Inflammatory macrophage treated with lipopolysaccharide for 1 hour (primary cell): ENCODE measurements around the gene PGS1.

ENCODE experiments used
- DNase-seq, 2 donors: peaks; one replicate each; pipeline ENCODE4 v3.0.0-alpha.2; 2020 to 2022

The PGS1 gene

DNA sequence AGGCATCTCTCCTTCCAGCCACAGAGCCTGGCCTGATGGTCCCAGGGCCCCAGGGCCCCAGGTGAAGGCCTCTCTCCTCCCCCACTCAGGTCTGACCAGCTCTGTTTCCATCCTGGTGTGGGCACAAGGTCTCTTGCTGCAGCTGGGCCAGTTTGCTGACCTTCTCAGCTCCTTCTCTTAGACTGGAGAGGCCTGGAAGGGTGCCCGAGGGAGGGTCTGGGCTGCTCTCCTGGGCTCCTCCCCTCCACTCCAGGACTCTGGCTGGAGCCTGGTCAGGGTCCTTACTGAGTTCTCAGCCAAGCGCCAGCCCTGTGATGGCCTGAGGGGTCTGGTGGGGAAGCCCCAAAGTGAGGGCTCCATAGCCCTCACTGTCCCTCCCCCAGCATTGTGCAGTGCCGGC lies 31.0 kb upstream of the PGS1 start:
- DNase-seq, result no peak

DNA sequence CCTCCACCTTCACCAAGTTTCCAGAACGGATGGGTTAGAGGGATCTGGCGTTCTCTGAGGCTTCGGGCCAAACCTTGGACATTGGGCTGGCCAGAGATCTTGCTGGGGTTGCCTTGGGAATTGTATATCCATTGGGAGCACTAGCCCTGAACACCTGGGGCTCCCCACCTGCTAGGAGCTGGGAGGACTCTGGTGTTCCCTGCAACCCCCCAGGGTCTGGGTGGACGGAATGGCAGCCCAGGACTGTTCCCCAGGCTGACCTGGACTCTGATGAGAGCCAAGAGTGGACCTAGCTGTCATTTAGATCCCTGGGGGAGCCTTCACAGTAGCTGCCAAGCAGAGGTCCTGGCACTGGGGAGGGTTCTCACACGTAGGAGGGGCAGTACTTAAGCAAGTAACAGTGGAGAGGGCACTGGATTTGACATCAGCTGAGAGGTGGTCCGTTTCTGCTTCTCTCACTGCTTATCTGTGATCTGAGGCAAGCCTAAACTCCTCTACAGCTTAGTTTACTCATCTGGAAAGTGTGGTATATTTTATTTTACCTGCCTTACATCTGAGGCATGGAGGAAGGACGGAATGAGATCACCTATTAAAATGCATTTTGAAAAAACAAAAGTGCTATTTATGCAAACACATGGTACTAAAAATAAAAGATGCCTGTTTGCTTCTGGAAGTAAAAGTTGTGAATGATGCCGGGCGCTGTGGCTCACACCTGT lies 30.2 kb upstream of the PGS1 start:
- no peak for DNase-seq

DNA sequence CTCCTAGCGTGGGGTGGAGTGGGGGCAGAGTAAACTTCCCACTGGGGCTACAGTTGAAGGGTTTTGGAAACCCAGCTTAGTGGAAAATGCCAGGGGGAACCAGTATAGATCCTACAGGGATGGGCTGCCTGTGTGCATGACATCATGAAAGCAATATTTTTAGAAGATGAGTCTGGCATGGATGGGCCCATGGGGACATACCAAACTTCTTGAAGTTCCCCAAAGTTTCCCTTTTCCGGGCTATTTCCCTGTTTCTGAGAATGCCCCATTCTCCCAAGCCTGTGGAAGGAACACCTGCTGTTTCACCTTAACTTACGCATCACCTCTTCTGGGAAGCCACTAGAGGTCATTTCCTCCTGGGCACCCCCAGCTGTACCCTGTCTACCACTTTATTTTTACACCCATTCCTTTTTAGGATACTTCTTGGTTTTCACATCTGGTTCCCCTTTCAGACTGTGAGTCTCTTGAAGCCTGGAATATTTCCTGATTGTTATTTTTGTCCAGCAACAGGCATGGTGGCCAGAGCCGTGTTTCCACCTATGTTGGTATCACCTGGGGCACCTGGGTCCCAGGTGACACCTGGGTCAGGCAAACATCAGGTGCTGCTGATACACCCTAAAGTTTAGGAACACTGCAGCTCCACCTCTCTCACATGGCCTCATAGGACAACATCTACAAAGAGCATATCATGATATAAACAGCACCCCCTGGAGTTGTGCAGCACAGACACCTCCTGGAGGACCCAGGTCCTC lies 28.4 kb upstream of the PGS1 start:
- DNase-seq, result peak; percentile 94 to 96

GRCh38 chr17:78351449-78352006 lies 26.9 kb upstream of the PGS1 start:
- DNase-seq, result peak; percentile 88 to 99

DNA sequence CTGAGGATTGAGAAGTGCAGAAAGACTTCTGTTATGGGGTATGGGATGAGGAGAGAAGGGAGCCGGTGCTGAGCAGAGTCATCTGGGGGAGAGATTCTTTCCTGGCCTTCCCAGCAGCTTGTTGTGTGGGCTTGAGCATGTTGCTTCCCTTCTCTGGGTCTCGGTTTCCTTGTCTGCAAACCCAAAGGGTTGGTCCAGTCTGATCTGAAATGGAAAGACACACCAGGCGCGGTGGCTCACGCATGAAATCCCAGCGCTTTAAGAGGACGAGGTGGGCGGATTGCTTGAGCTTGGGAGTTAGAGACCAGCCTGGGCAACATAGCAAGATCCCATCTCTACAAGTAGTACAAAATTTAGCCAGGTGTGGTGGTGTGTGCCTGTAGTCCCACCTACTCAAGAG lies 24.6 kb upstream of the PGS1 start:
- DNase-seq, result peak; percentile 59 to 67

- peak in 1 of 2 donors; percentile 10 for DNase-seq
Observed at GRCh38 chr17:78355045-78355641, 23.3 kb upstream of the PGS1 start.

GRCh38 chr17:78355701-78356100 lies 22.7 kb upstream of the PGS1 start:
- no peak for DNase-seq

DNA sequence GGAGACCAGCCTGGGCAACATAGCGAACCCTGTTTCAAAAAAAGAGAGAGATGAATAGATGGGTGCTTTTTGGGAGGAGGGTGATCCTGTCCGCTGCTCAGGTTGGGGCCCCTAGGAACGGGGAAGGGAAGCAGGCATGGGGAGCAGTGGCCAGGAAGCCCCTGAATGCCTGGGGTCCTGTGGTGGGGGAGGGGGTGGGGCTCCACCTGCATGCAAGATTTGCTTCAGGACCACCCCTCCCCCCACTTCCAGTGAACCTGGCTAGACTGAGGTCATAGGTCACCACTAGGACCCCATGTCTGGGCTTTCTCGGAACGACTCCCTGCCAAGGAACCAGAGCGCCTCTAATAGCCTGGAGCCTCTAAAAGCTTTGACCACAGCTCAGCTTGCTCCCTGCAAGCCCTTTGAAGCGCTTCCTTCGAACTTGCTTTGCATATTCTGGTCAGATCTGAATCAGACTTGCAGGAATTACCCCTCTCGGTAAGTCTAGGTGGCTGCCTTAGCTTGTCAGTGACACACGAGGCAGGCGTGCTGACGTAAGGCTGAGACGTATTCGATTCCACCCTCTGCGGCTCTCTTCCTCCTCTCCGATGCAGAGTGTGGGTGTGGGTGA lies 22.2 kb upstream of the PGS1 start:
- DNase-seq, result peak; percentile 89 to 97

DNA sequence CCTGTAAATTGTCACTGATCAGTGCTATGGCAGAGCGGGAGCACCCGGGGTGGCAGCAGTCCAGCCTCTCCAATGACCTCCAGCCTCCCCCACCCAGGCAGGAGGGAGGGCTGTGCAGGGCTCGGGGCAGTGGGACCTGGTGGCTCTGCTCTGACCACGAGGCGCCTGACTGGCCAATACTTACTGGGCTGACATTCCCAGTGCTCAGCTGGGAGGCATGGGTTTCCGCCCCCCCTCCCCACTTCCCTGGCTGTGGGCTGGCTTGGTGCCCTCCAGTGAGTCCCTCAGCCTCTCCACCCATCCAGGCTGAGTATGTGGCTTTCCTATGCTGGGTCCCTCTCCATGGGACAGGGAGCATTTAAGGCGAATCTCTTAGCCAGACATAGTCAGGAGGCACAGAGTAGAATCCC lies 21.3 kb upstream of the PGS1 start:
- DNase-seq, result peak in 1 of 2 donors; percentile 9

DNA sequence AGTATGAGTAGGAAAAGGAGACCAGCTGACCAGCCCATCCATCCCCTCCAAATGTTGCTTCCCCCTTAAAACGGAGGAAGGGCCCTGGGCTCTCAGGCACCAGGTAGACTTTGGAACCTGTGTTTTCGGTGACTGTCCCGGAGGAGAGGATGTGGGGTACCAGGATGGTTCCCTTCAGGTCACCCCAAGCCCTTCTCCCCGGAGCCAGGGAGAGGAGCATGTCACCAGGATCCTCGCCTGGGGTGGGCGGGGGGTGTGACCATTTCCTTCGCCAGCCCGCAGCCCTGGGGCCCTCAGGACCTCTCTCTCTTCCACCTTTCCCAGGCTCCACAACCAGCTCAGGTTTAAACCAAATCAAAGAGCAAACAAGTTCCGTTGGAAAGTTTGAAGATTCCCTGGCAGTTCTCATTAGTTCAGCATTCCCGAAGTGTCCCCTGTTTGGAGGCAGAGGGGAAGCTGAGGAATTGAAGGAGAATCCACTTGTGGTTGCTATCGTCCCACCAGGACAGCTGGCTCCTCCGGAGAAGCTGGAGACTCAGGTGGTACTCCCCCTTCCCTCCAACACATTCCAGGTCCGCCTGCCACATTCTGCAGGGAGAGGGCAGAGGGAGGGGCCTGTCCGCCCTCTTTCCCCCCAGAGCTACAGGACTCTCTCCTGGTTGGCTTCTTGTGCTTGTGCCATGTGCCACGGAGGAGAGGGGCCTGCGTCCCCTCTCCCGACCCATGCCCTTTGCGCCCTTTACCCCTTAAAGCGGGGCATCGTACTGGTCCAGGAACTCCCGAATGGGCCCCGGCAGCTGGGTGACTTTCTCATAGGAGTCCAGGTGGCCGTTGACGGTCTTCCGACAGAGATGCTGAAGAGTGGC lies 20.5 kb upstream of the PGS1 start:
- DNase-seq, result no peak

- no peak for DNase-seq
Observed at GRCh38 chr17:78358538-78359320, 19.7 kb upstream of the PGS1 start.

DNA sequence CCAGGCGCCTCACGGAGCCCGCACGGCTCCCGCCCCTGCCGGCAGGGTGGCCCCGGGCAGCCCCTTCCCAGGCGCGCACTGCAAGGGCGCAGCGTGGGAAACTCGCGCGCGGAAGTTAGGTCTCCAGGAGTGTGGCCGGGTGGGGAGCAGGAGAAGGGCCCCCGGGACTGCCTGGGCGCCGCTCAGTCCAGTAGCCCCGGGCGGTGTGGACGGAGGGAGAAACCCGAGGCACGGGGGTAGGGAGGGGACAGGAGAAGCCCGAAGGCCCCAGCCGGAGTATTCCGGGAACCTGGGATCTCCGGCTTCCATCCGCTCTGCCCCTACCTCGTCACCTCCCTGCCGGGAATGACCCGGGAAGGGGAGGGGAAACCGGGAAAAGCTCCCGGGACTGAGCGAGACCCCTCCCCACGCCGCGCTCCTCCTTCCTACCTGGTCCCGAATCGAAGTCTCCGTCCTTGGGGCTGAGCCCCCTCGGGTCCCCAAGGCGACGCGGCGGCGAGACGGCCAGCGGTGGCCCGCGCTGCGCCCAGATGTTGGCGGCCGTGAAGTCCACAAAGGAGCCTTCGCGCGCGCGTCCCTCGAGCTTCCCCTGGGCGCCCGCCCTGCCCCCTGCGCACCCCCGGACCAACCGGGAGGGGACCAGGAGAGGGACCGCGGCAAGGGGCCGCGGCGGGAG lies 19.0 kb upstream of the PGS1 start:
- DNase-seq, result no peak

DNA sequence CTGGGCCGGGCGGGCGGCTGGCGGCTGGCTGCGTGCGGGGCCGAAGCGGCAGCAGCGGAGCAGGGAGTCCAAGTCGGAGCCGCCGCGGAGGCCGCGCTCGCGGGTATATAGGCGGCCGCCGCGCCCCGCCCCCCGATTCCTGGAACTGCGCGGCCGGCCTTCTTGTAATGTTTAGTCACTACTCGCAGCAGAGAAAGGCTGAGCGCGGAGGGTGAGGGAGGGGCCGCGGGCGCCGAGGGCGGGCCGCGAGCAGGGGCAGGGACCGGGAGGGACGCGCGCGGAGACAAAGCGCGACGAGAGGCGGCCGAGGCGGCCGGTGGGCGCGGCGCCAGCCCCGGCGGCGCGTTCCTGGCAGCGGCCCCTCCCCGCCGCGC lies 18.5 kb upstream of the PGS1 start, which contains the start of gene SOCS3:
TSS of gene SOCS3 (minus strand) at position 81 of the 374 bp plus-strand sequence. CDS start 982 bp downstream, outside the sequence.
- DNase-seq, result peak; percentile 97

DNA sequence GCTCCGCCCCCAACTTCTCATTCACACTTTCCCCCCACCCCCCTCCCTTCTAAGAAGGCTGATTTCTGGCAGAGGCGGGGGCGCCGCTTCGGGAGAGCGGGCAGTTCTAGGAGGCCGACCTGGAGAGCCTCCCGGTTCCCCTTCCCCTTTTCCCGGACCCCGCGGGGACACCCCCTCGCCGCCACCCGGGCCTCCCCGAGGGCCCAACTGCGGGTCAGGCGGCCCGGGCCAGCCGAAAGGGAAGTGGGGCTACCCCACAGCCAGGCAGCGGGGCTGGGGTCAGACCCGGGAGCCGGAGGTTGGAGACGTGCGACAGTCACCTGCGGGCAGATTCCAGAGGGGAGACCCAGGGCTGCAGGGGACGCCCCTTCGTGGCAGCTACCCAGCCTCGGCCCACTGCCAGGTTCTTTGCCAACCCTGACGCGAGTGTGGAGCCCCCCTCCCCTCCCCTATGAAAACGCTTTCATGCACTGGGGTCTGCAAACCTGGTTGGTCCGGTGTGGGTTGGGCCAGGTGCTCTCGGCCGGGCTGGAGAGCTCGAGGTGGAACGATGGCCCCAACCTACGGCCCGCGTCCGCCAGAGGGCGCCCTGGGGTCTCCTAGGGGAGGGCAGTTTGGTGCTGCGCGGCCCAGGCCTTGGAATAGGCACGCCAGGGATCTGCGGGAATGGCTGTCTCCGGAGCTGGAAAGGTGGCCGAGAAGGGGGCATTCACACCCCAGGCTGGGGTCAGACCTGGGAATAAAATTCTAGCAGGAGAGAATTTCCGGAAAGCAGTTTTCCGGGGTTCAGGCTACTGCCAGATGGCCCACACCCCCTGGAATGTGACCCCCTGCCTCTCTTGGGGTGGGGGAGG lies 17.9 kb upstream of the PGS1 start:
- DNase-seq, result peak; percentile 92 to 94

DNA sequence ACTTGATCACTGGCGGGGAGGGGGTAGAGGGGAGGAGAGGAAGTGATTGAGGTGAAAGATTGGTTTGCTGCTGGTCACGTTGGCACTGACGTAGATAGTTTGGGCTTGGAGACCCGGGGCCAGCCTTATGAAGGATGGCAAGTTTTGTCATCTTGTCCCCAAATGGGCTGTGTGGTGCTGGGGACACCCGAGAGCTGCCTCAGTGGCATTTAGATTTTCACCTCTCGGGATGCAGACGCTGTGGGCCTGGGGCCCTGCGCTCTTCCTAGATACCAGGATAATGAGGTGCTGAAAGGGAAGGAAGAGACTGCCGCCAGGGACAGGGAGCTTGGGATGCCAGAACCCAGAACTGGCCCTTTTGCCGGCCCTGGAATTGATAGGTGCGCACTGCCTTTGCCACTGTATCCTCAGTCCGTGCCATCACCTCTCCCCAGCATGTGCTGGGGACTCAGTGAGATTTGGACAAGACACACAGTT lies 17.2 kb upstream of the PGS1 start:
- DNase-seq, result no peak

- no peak for DNase-seq
Observed at GRCh38 chr17:78362232-78362631, 16.2 kb upstream of the PGS1 start.

DNA sequence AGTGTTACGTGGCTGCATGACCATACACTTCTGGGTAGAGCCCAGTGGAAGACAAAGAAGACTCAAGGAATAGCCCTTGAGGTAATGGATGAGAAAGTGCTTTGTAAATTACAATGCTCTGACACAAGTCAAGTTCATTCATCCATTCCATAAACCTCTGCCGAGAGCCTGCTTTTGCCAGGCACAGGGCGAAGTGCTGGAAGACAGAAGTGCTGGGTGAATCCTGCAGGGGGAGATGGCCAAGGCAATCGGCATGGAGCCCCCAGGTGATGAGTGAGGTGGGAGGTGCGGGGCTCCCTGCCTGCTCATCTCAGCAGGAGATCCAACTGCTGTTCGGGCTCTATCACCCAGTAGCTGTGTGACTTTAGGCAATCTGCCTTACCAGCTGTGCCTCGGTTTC lies 15.8 kb upstream of the PGS1 start:
- DNase-seq, result no peak

DNA sequence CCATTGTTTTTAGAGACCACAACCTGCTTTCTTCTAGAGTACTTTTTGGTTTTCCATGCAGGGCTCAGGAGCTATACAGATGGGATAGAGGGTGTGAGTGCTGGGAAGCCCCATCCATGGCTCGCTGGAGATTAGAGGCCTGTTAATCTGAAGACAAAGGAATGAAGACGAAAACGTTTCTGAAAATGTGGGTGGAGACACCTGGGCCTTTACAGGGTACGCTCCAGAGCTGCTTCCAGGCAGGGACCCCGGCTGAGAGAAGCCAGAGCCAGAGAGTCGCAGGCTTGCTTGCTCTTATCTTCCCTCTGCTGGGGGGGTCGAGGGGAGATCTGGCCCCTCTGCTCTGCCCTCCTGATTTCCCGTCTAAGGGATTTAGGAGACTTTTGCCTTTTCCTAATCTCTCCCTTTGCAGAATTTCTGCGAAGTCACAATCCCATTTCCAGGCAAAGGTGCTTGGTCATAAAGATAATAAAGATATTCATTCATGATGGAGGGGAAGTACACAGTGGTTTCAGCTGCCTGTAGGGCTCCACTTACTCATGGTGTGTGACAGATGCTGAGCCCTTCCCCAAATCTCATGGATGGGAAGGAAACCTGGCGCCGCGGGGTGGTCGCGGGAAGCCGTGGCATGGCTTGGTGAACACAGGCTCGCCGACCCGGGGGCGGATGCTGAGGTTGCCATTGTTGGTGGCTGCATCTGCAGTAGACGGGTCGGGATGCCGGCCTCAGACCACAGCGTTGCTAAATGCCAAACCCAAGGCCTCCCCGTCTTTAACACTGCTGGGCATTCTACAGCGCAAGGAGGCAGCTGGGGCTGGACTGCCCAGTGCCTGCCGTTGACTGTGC lies 13.8 kb upstream of the PGS1 start:
- DNase-seq, result no peak
